ENCODE results near the gene SEC24B.
A peak's percentile ranks its signal among the peaks of the same experiment; 100 is the strongest.

The SEC24B gene

GRCh38 chr4:109406337-109406931 is 27.2 kb upstream of the SEC24B start:
- Histone ChIP-seq H3K4me1 (ENCODE audit: insufficient read depth, insufficient read length) (no peaks in the 10 kb centered on the region), H3K9ac (ENCODE audit: insufficient read length, low read depth) (no peak overlapping the region), H3K36me3 (ENCODE audit: insufficient read depth, insufficient read length, low read length) (no peaks in the 10 kb centered on the region), H3K4me3 (ENCODE audit: insufficient read length, low read depth) (no peak overlapping the region), H3K9me3 (ENCODE audit: insufficient read depth, low read length) (no peaks in the 10 kb centered on the region), H3K27me3 (ENCODE audit: insufficient read depth, insufficient read length) (no peaks in the 10 kb centered on the region)
- TF ChIP-seq ZNF274 (IDR thresholded peaks at IDR 0.05; ENCODE audit: low read depth, low read length), result no peak
- TF ChIP-seq SUZ12 (IDR thresholded peaks at IDR 0.05; ENCODE audit: extremely low read depth, insufficient read depth, insufficient read length), result no peak
- no peak for TF ChIP-seq YY1 (IDR thresholded peaks at IDR 0.05; ENCODE audit: insufficient read depth, insufficient read length)
- peak; percentile 57 for DNase-seq (ENCODE audit: low read depth, low spot score)

DNA sequence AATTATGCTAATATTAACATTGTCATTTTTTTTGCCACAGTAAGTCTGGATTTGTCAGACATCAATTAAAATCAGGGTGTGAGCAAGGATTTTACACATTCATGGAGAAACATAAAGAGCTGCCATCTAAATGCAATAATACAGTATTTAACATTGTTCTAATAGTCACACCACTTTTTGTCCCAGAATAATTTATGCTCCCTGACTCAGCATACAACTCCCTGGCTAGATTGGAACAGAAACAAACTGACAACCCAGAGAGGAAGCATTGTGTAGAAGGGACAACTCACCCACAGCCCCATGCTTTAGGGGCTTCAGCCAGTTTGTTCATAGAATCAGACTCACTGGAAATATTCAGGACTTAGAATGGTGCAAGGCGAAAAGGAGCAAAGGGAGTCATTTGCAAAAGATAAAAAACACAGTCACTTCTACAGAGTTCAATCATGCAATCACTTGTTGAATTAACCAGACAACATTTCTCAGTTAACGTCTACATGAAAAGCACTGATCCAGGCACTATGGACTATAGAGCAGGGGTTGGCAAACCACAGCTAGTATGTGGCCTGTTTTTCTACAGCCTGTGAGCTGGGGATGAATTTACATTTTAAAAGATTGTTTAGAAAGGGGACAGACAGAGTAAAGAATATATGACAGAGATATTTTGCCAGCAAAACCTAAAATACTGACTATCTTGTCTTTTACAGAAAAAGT is 26.4 kb upstream of the SEC24B start:
- Histone ChIP-seq H3K36me3 (ENCODE audit: insufficient read depth, insufficient read length, low read length) (no peaks in the 10 kb centered on the region), H3K9me3 (ENCODE audit: insufficient read depth, low read length) (no peaks in the 10 kb centered on the region), H3K4me3 (ENCODE audit: insufficient read length, low read depth) (no peak overlapping the region), H3K4me1 (ENCODE audit: insufficient read depth, insufficient read length) (no peaks in the 10 kb centered on the region), H3K27me3 (ENCODE audit: insufficient read depth, insufficient read length) (no peaks in the 10 kb centered on the region), H3K9ac (ENCODE audit: insufficient read length, low read depth) (no peak overlapping the region)
- no peak for TF ChIP-seq SUZ12 (IDR thresholded peaks at IDR 0.05; ENCODE audit: extremely low read depth, insufficient read depth, insufficient read length)
- TF ChIP-seq ZNF274 (IDR thresholded peaks at IDR 0.05; ENCODE audit: low read depth, low read length), result no peak
- TF ChIP-seq YY1 (IDR thresholded peaks at IDR 0.05; ENCODE audit: insufficient read depth, insufficient read length), result no peak
- no peak for DNase-seq (ENCODE audit: low read depth, low spot score)

DNA sequence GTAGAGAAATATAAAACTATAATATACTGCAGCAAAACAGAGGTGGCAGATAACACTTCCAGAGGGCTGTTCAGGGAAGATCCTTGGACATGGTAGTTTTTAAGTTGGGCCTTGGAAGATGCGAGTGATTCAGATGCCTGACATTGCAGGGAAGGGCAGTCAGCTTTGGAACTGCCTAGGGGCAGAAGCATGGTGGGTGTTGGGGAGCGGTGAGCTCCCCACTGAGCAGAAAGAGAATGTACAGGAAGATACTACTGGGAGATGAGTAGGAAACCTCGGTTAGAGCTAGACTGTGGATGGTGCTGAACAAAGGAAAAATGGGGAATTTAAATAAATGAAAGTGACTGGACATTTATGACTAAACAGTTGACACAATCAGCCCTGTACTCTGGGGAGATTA is 24.9 kb upstream of the SEC24B start:
- no peaks in the 10 kb centered on the region for H3K9me3 ChIP-seq (ENCODE audit: insufficient read depth, low read length)
- TF ChIP-seq SUZ12 (IDR thresholded peaks at IDR 0.05; ENCODE audit: extremely low read depth, insufficient read depth, insufficient read length) (no peak), YY1 (IDR thresholded peaks at IDR 0.05; ENCODE audit: insufficient read depth, insufficient read length) (no peak), ZNF274 (IDR thresholded peaks at IDR 0.05; ENCODE audit: low read depth, low read length) (no peak)
- H3K36me3 ChIP-seq (ENCODE audit: insufficient read depth, insufficient read length, low read length), result no peaks in the 10 kb centered on the region
- H3K27me3 ChIP-seq (ENCODE audit: insufficient read depth, insufficient read length), result no peaks in the 10 kb centered on the region
- DNase-seq (ENCODE audit: low read depth, low spot score), result no peak
- H3K4me1 ChIP-seq (ENCODE audit: insufficient read depth, insufficient read length), result no peaks in the 10 kb centered on the region
- H3K9ac ChIP-seq (ENCODE audit: insufficient read length, low read depth), result no peak overlapping the region
- H3K4me3 ChIP-seq (ENCODE audit: insufficient read length, low read depth), result no peak overlapping the region

GRCh38 chr4:109410226-109410625 is 23.4 kb upstream of the SEC24B start:
- H3K27me3 ChIP-seq (ENCODE audit: insufficient read depth, insufficient read length), result no peaks in the 10 kb centered on the region
- H3K4me1 ChIP-seq (ENCODE audit: insufficient read depth, insufficient read length), result no peaks in the 10 kb centered on the region
- TF ChIP-seq YY1 (IDR thresholded peaks at IDR 0.05; ENCODE audit: insufficient read depth, insufficient read length), result no peak
- no peak for TF ChIP-seq ZNF274 (IDR thresholded peaks at IDR 0.05; ENCODE audit: low read depth, low read length)
- TF ChIP-seq SUZ12 (IDR thresholded peaks at IDR 0.05; ENCODE audit: extremely low read depth, insufficient read depth, insufficient read length), result no peak
- no peak overlapping the region for H3K4me3 ChIP-seq (ENCODE audit: insufficient read length, low read depth)
- no peaks in the 10 kb centered on the region for H3K36me3 ChIP-seq (ENCODE audit: insufficient read depth, insufficient read length, low read length)
- H3K9me3 ChIP-seq (ENCODE audit: insufficient read depth, low read length), result no peaks in the 10 kb centered on the region
- no peak for DNase-seq (ENCODE audit: low read depth, low spot score)
- H3K9ac ChIP-seq (ENCODE audit: insufficient read length, low read depth), result no peak overlapping the region

DNA sequence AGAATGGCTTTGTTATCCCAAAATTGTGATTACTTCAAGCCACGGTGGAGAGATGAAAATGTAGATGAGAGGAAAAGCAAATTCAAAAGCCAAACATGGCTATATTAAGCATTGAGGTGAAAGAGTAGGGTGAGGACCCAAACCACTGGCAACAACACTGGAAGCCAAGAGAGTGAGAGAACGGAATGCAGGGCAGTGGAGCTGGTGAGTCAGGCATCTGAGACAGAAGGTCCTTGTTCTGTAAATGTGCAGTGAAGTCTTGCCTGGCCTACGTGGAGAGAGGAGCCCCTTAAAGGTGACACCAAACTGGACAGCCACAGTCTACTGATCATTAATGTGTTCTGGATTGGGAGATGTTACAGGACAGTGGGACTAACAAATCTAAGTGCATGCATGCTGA is 22.8 kb upstream of the SEC24B start:
- Histone ChIP-seq H3K9me3 (ENCODE audit: insufficient read depth, low read length) (no peaks in the 10 kb centered on the region), H3K9ac (ENCODE audit: insufficient read length, low read depth) (no peak overlapping the region), H3K4me1 (ENCODE audit: insufficient read depth, insufficient read length) (no peaks in the 10 kb centered on the region), H3K4me3 (ENCODE audit: insufficient read length, low read depth) (no peak overlapping the region), H3K36me3 (ENCODE audit: insufficient read depth, insufficient read length, low read length) (no peaks in the 10 kb centered on the region), H3K27me3 (ENCODE audit: insufficient read depth, insufficient read length) (no peaks in the 10 kb centered on the region)
- TF ChIP-seq YY1 (IDR thresholded peaks at IDR 0.05; ENCODE audit: insufficient read depth, insufficient read length) (no peak), SUZ12 (IDR thresholded peaks at IDR 0.05; ENCODE audit: extremely low read depth, insufficient read depth, insufficient read length) (no peak), ZNF274 (IDR thresholded peaks at IDR 0.05; ENCODE audit: low read depth, low read length) (no peak)
- DNase-seq (ENCODE audit: low read depth, low spot score), result no peak

GRCh38 chr4:109411964-109412363 is 21.7 kb upstream of the SEC24B start:
- Histone ChIP-seq H3K36me3 (ENCODE audit: insufficient read depth, insufficient read length, low read length) (no peaks in the 10 kb centered on the region), H3K4me1 (ENCODE audit: insufficient read depth, insufficient read length) (no peaks in the 10 kb centered on the region), H3K9ac (ENCODE audit: insufficient read length, low read depth) (no peak overlapping the region), H3K27me3 (ENCODE audit: insufficient read depth, insufficient read length) (no peaks in the 10 kb centered on the region), H3K4me3 (ENCODE audit: insufficient read length, low read depth) (no peak overlapping the region), H3K9me3 (ENCODE audit: insufficient read depth, low read length) (no peaks in the 10 kb centered on the region)
- no peak for DNase-seq (ENCODE audit: low read depth, low spot score)
- no peak for TF ChIP-seq ZNF274 (IDR thresholded peaks at IDR 0.05; ENCODE audit: low read depth, low read length)
- no peak for TF ChIP-seq SUZ12 (IDR thresholded peaks at IDR 0.05; ENCODE audit: extremely low read depth, insufficient read depth, insufficient read length)
- TF ChIP-seq YY1 (IDR thresholded peaks at IDR 0.05; ENCODE audit: insufficient read depth, insufficient read length), result no peak

GRCh38 chr4:109412776-109413175 is 20.8 kb upstream of the SEC24B start:
- Histone ChIP-seq H3K9me3 (ENCODE audit: insufficient read depth, low read length) (no peaks in the 10 kb centered on the region), H3K4me3 (ENCODE audit: insufficient read length, low read depth) (no peak overlapping the region), H3K36me3 (ENCODE audit: insufficient read depth, insufficient read length, low read length) (no peaks in the 10 kb centered on the region), H3K4me1 (ENCODE audit: insufficient read depth, insufficient read length) (no peaks in the 10 kb centered on the region), H3K27me3 (ENCODE audit: insufficient read depth, insufficient read length) (no peaks in the 10 kb centered on the region), H3K9ac (ENCODE audit: insufficient read length, low read depth) (no peak overlapping the region)
- TF ChIP-seq SUZ12 (IDR thresholded peaks at IDR 0.05; ENCODE audit: extremely low read depth, insufficient read depth, insufficient read length), result no peak
- TF ChIP-seq YY1 (IDR thresholded peaks at IDR 0.05; ENCODE audit: insufficient read depth, insufficient read length), result no peak
- TF ChIP-seq ZNF274 (IDR thresholded peaks at IDR 0.05; ENCODE audit: low read depth, low read length), result no peak
- no peak for DNase-seq (ENCODE audit: low read depth, low spot score)
